Measurements from ENCODE around the gene PLK1.

DNA sequence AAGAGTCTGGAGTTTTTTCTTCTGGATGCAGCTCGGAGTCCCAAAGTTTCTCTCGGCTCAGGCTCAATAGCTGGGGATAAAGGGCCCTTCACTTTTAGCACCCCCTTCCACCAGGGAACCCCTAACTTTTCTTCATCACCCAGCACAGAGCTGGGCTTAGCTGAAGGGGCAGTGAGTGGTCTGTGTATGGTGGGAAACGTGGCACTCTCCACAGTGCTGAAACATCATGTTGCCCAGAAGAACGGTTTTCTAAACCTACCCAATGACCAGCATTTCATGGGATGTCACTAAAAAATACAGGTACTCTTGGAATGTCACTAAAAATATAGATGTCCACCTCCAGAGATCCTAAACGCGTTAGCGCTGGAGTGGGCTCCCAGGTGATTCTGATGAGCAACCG lies 22.4 kb downstream of the PLK1 start:
- TF ChIP-seq, protein P1, sequence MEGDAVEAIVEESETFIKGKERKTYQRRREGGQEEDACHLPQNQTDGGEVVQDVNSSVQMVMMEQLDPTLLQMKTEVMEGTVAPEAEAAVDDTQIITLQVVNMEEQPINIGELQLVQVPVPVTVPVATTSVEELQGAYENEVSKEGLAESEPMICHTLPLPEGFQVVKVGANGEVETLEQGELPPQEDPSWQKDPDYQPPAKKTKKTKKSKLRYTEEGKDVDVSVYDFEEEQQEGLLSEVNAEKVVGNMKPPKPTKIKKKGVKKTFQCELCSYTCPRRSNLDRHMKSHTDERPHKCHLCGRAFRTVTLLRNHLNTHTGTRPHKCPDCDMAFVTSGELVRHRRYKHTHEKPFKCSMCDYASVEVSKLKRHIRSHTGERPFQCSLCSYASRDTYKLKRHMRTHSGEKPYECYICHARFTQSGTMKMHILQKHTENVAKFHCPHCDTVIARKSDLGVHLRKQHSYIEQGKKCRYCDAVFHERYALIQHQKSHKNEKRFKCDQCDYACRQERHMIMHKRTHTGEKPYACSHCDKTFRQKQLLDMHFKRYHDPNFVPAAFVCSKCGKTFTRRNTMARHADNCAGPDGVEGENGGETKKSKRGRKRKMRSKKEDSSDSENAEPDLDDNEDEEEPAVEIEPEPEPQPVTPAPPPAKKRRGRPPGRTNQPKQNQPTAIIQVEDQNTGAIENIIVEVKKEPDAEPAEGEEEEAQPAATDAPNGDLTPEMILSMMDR (IDR thresholded peaks at IDR 0.05): no peak
- no peak for TF ChIP-seq ZFX (IDR thresholded peaks at IDR 0.05; ENCODE audit: borderline replicate concordance)
